D721Med (cell line): Measurements from ENCODE around the gene NUP210L.

Source experiments
- DNase-seq: peaks from one replicate; pipeline ENCODE4 v3.0.0; 2011; ENCODE audit warnings: low spot score; ENCODE audit not compliant: insufficient read length
- FAIRE-seq: peaks from 2 replicates; lab custom pipeline; 2011; peaks lifted over from hg19 to GRCh38; lab: Jason Lieb, UNC
- CTCF ChIP-seq: IDR thresholded peaks from 2 replicates; pipeline ENCODE4 v1.5.1; 2012; ENCODE audit warnings: mild to moderate bottlenecking, control low read depth; ENCODE audit not compliant: insufficient read depth; ENCODE audit errors: missing control alignments

The NUP210L gene

GRCh38 chr1:153963030-153963849 is 191.6 kb downstream of the NUP210L start, which contains the start of gene SLC39A1:
Gene SLC39A1, minus strand, starts transcription at chr1:153963537. Its CDS starts 822 bp downstream, at chr1:153962715.
- FAIRE-seq (no peak), DNase-seq (peak; percentile 98)
- no peak for TF ChIP-seq CTCF

GRCh38 chr1:153962088-153963029 is 192.5 kb downstream of the NUP210L start:
- FAIRE-seq (no peak), DNase-seq (no peak)
- no peak for TF ChIP-seq CTCF

GRCh38 chr1:153961421-153961820 is 193.5 kb downstream of the NUP210L start:
- DNase-seq: no peak
- no peak for TF ChIP-seq CTCF
- no peak for FAIRE-seq

- TF ChIP-seq CTCF: no peak
- DNase-seq: no peak
- no peak for FAIRE-seq
Observed at GRCh38 chr1:153960206-153960605, 194.7 kb downstream of the NUP210L start.

- DNase-seq (no peak), FAIRE-seq (no peak)
- no peak for TF ChIP-seq CTCF
Observed at GRCh38 chr1:153959454-153959853, 195.4 kb downstream of the NUP210L start.

- TF ChIP-seq CTCF: no peak
- no peak for FAIRE-seq
- DNase-seq: no peak
Observed at GRCh38 chr1:153958961-153959260, 196.0 kb downstream of the NUP210L start.
